Stimulated activated CD8-positive, alpha-beta memory T cell treated with anti-CD3 and anti-CD28 coated beads, Interleukin-12 subunit alpha, Interleukin-12 subunit beta, amount 100 ng/mL, for 24 hours (primary cell): ENCODE measurements around the gene EPHB2.
"Not testable (repeated sequence)": the region's sequence is repeated elsewhere in the genome, so short reads cannot be mapped to it uniquely, and the experiment has no call there.

Source experiments
- DNase-seq: peaks from one replicate; pipeline ENCODE4 v3.0.0-alpha.2; 2020; ENCODE audit errors: extremely low read depth

Gene EPHB2

GRCh38 chr1:22710701-22711049 lies at the start of gene EPHB2:
EPHB2 (plus strand) TSS chr1:22710839; CDS start chr1:22710983, 144 bp downstream.
- no peak for DNase-seq

- no peak for DNase-seq
These were observed 48.8 kb upstream of the EPHB2 start for GRCh38 chr1:22661880-22662279.

- no peak for DNase-seq
These were observed 48.3 kb upstream of the EPHB2 start for GRCh38 chr1:22662318-22662717.

- DNase-seq: no peak
These were observed 47.6 kb upstream of the EPHB2 start for GRCh38 chr1:22662986-22663408.

- DNase-seq: no peak
These were observed 44.9 kb upstream of the EPHB2 start for GRCh38 chr1:22665752-22666151.

GRCh38 chr1:22666412-22666811 lies 44.2 kb upstream of the EPHB2 start:
- DNase-seq: no peak

GRCh38 chr1:22668840-22669239 lies 41.8 kb upstream of the EPHB2 start:
- not testable (repeated sequence) for DNase-seq

GRCh38 chr1:22670352-22670975 lies 40.2 kb upstream of the EPHB2 start:
- DNase-seq: no peak

GRCh38 chr1:22671999-22672398 lies 38.6 kb upstream of the EPHB2 start:
- DNase-seq: no peak

GRCh38 chr1:22673486-22674409 lies 36.9 kb upstream of the EPHB2 start:
- DNase-seq: no peak

- DNase-seq: no peak
These were observed 36.3 kb upstream of the EPHB2 start for GRCh38 chr1:22674410-22674749.

GRCh38 chr1:22676151-22676550 lies 34.5 kb upstream of the EPHB2 start:
- DNase-seq: not testable (repeated sequence)

GRCh38 chr1:22676916-22677583 lies 33.6 kb upstream of the EPHB2 start:
- DNase-seq: no peak

GRCh38 chr1:22677931-22678896 lies 32.4 kb upstream of the EPHB2 start:
- no peak for DNase-seq

- DNase-seq: no peak
These were observed 29.9 kb upstream of the EPHB2 start for GRCh38 chr1:22680726-22681125.

- no peak for DNase-seq
These were observed 28.9 kb upstream of the EPHB2 start for GRCh38 chr1:22681556-22682276.

- DNase-seq: no peak
These were observed 27.1 kb upstream of the EPHB2 start for GRCh38 chr1:22683547-22683946.

GRCh38 chr1:22685591-22686059 lies 25.0 kb upstream of the EPHB2 start:
- DNase-seq: no peak

GRCh38 chr1:22687191-22687590 lies 23.4 kb upstream of the EPHB2 start:
- DNase-seq: no peak

- no peak for DNase-seq
These were observed 22.2 kb upstream of the EPHB2 start for GRCh38 chr1:22688466-22688865.

- DNase-seq: no peak
These were observed 21.1 kb upstream of the EPHB2 start for GRCh38 chr1:22689505-22689904.
